WTC11 (cell line): ENCODE measurements around the gene TGM2.

Experiments
- CTCF ChIP-seq: fragments of 200-600 bp; IDR thresholded peaks from 2 replicates; pipeline ENCODE4 v1.8.0; 2022; ENCODE audit warnings: antibody characterized with exemption
- ELF4 ChIP-seq: sonication (generic); formaldehyde crosslinking; IDR thresholded peaks from 2 replicates; pipeline ENCODE4 v1.8.1; 2022; ENCODE audit warnings: low read depth, mild to moderate bottlenecking, moderate library complexity, missing genetic modification reagents

DNA sequence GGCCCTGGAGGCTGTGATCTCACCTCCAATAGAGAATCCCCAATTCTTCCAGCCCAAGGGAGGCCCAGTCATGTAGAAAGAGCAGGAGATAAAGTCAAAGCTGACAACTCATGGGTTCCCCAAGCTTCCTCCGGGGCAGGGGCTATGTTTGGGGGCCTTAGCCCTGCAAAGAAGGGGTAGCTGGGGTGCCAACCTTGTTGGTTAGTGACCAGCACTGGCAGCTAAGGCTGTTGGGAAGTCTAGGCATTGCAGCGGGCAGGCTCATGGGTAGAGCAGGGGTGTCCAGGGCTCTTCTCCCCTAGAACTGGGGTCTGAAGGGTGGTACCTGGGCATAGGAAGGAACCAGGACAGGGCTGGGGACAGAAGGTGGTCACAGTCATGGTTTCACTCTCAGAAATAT, 36.4 kb downstream of the TGM2 start:
- TF ChIP-seq CTCF (no peak), ELF4 (CRISPR knock-in tag) (no peak)
